Measurements from ENCODE around the gene THSD8. TPM values are rescaled to one million over a fixed set of nuclear protein-coding genes. Genes with fewer than 3 reads are reported as not detected.

THSD8 gene
- total RNA-seq, 1 donor from 2014 or later, result not detected

DNA sequence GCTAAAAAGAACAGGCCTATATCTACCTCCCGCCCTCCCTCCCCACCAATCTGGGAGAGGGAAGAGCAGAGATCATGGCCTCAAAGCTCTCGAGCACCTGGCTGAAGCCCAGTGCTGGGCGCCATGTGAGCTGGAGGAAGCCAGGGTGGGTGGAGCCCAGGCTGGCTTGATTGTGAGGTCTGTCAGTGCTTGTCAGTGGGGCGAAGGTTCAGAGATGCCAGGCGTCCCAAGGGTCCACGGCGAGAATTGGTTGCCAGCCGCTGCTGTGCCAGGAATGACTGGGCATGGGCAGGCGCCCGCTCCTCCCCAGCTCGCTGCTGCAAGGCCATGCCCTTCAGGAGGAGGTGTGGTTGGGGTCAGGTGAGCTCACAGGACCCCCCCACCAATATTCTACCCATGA lies 38.8 kb upstream of the THSD8 start:
- TF ChIP-seq CTCF (IDR thresholded peaks at IDR 0.05; ENCODE audit: insufficient read depth, low read length, poor library complexity, severe bottlenecking), result no peak
- no peaks in the 10 kb centered on the region for H3K27me3 ChIP-seq (ENCODE audit: control insufficient read depth, insufficient read depth, low read length)
- no peak overlapping the region for H3K4me3 ChIP-seq (ENCODE audit: low read depth, low read length)
- no peak for DNase-seq (ENCODE audit: low read depth)
- H3K36me3 ChIP-seq (ENCODE audit: control insufficient read depth, insufficient read depth, low read length), result peaks cover 2% of the 10 kb centered on the region

- Histone ChIP-seq H3K36me3 (ENCODE audit: control insufficient read depth, insufficient read depth, low read length) (peaks cover 2% of the 10 kb centered on the region), H3K4me3 (ENCODE audit: low read depth, low read length) (no peak overlapping the region), H3K27me3 (ENCODE audit: control insufficient read depth, insufficient read depth, low read length) (no peaks in the 10 kb centered on the region)
- no peak for TF ChIP-seq CTCF (IDR thresholded peaks at IDR 0.05; ENCODE audit: insufficient read depth, low read length, poor library complexity, severe bottlenecking)
- no peak for DNase-seq (ENCODE audit: low read depth)
Observed at GRCh38 chr19:12764698-12765097, 37.2 kb upstream of the THSD8 start.

DNA sequence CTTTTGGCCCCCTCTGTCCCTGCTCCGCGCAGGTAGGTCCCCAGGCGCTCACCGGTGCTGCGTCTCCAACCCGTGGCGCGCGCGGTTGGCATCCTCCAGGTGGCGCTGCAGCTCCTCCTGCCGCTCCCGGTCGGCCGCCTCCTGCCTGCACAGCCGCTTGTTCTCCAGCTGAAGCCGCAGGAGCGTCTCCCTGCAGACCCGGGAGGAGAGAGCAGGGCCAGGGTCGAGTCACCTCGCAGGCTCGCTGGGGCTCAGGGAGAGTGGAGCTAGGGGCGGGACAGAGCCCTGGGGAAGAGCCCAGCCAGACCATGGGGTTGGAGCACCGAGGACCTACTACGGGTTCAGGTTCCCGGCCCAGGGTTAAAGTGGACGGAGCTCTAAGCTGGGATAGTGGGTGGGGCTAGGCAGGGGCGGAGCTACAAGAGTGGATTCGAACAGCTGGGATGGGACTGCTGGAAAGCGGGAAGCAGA lies 35.8 kb upstream of the THSD8 start:
- DNase-seq (ENCODE audit: low read depth), result no peak
- peaks cover 2% of the 10 kb centered on the region for H3K36me3 ChIP-seq (ENCODE audit: control insufficient read depth, insufficient read depth, low read length)
- H3K27me3 ChIP-seq (ENCODE audit: control insufficient read depth, insufficient read depth, low read length), result no peaks in the 10 kb centered on the region
- peak overlapping the region; percentile 43 for H3K4me3 ChIP-seq (ENCODE audit: low read depth, low read length)
- TF ChIP-seq CTCF (IDR thresholded peaks at IDR 0.05; ENCODE audit: insufficient read depth, low read length, poor library complexity, severe bottlenecking), result peak; percentile 88

DNA sequence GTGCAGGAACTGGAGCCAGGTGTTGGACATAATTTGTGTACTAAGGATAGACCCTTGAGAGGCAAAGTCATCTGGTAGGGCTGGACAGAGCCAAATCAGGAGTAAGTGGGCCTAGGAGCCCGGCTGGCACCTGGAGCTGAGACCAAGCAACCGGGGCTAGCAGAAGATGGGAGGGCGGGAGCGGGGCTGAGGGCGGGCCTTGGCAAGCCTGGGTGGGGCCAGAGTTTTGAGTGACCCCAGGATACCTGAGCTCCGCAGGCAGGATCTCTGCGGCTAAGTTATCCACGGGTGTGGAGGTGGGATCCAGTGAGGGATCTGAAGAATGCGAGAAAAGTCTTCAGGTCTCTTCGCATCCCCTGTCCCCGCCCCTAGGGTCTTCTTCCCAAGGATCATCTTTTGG lies 34.7 kb upstream of the THSD8 start:
- DNase-seq (ENCODE audit: low read depth), result no peak
- no peak for TF ChIP-seq CTCF (IDR thresholded peaks at IDR 0.05; ENCODE audit: insufficient read depth, low read length, poor library complexity, severe bottlenecking)

GRCh38 chr19:12767666-12768065 lies 34.2 kb upstream of the THSD8 start:
- Histone ChIP-seq H3K36me3 (ENCODE audit: control insufficient read depth, insufficient read depth, low read length) (peaks cover 2% of the 10 kb centered on the region), H3K27me3 (ENCODE audit: control insufficient read depth, insufficient read depth, low read length) (no peaks in the 10 kb centered on the region), H3K4me3 (ENCODE audit: low read depth, low read length) (no peak overlapping the region)
- TF ChIP-seq CTCF (IDR thresholded peaks at IDR 0.05; ENCODE audit: insufficient read depth, low read length, poor library complexity, severe bottlenecking), result no peak
- DNase-seq (ENCODE audit: low read depth), result no peak

More for the DNA sequence above, 34.7 kb upstream of the THSD8 start:
- no peak overlapping the region for H3K4me3 ChIP-seq (ENCODE audit: low read depth, low read length)
- no peaks in the 10 kb centered on the region for H3K27me3 ChIP-seq (ENCODE audit: control insufficient read depth, insufficient read depth, low read length)
- H3K36me3 ChIP-seq (ENCODE audit: control insufficient read depth, insufficient read depth, low read length), result peaks cover 2% of the 10 kb centered on the region

GRCh38 chr19:12769689-12770088 lies 32.2 kb upstream of the THSD8 start:
- H3K36me3 ChIP-seq (ENCODE audit: control insufficient read depth, insufficient read depth, low read length), result no peaks in the 10 kb centered on the region
- no peak overlapping the region for H3K4me3 ChIP-seq (ENCODE audit: low read depth, low read length)
- no peak for TF ChIP-seq CTCF (IDR thresholded peaks at IDR 0.05; ENCODE audit: insufficient read depth, low read length, poor library complexity, severe bottlenecking)
- DNase-seq (ENCODE audit: low read depth), result no peak
- no peaks in the 10 kb centered on the region for H3K27me3 ChIP-seq (ENCODE audit: control insufficient read depth, insufficient read depth, low read length)
